Glomerular endothelial cell (primary cell): ENCODE results near the gene SCFD2. TPM values are rescaled to one million over a fixed set of nuclear protein-coding genes. Genes with fewer than 3 reads are reported as not detected.
"Not testable (repeated sequence)": the region's sequence is repeated elsewhere in the genome, so short reads cannot be mapped to it uniquely, and the experiment has no call there.

Experiments
- DNase-seq: peaks from one replicate; pipeline ENCODE4 v3.0.0-alpha.2; 2011; ENCODE audit warnings: low read depth, low spot score; ENCODE audit errors: extremely low read depth
- total RNA-seq: library from RNA; depleted of rRNA; stranded (reverse); fragments of >200 nt; gene quantifications from 2 replicates; pipeline ENCODE4 v1.2.3, GENCODE V29; 2015

The SCFD2 gene
- total RNA-seq, 1 donor from 2014 or later = 14.4 TPM

- DNase-seq = no peak
Observed at GRCh38 chr4:53267026-53267425, 98.8 kb downstream of the SCFD2 start.

GRCh38 chr4:53255986-53256385, 109.9 kb downstream of the SCFD2 start:
- not testable (repeated sequence) for DNase-seq

GRCh38 chr4:53240573-53240972, 125.3 kb downstream of the SCFD2 start:
- DNase-seq = no peak

GRCh38 chr4:53238352-53238751, 127.5 kb downstream of the SCFD2 start:
- not testable (repeated sequence) for DNase-seq

GRCh38 chr4:53237811-53238210, 128.1 kb downstream of the SCFD2 start:
- DNase-seq = not testable (repeated sequence)

- not testable (repeated sequence) for DNase-seq
Observed at GRCh38 chr4:53236624-53237023, 129.2 kb downstream of the SCFD2 start.

- no peak for DNase-seq
Observed at GRCh38 chr4:53235547-53235946, 130.3 kb downstream of the SCFD2 start.

- no peak for DNase-seq
Observed at GRCh38 chr4:53234669-53235068, 131.2 kb downstream of the SCFD2 start.

- no peak for DNase-seq
Observed at GRCh38 chr4:53234111-53234510, 131.8 kb downstream of the SCFD2 start.

GRCh38 chr4:53233114-53233795, 132.6 kb downstream of the SCFD2 start:
- no peak for DNase-seq

- DNase-seq = no peak
Observed at GRCh38 chr4:53232371-53232770, 133.5 kb downstream of the SCFD2 start.

- no peak for DNase-seq
Observed at GRCh38 chr4:53228036-53228435, 137.8 kb downstream of the SCFD2 start.

- no peak for DNase-seq
Observed at GRCh38 chr4:53227451-53227850, 138.4 kb downstream of the SCFD2 start.

- DNase-seq = no peak
Observed at GRCh38 chr4:53221832-53222480, 143.9 kb downstream of the SCFD2 start.

GRCh38 chr4:53219148-53219547, 146.7 kb downstream of the SCFD2 start:
- DNase-seq = not testable (repeated sequence)

- DNase-seq = no peak
Observed at GRCh38 chr4:53208753-53209152, 157.1 kb downstream of the SCFD2 start.

GRCh38 chr4:53205970-53206369, 159.9 kb downstream of the SCFD2 start:
- DNase-seq = no peak

GRCh38 chr4:53199356-53199755, 166.5 kb downstream of the SCFD2 start:
- no peak for DNase-seq

- DNase-seq = no peak
Observed at GRCh38 chr4:53197772-53198142, 168.1 kb downstream of the SCFD2 start.

- peak; percentile 76 for DNase-seq
Observed at GRCh38 chr4:53196882-53197771, 168.7 kb downstream of the SCFD2 start.
